ENCODE data around the gene MYL10. TPM values are rescaled to one million over a fixed set of nuclear protein-coding genes. Genes with fewer than 3 reads are reported as not detected.

The MYL10 gene
- total RNA-seq, 4 donors from 2014 or later = 6.3 TPM; not detected in 3

DNA sequence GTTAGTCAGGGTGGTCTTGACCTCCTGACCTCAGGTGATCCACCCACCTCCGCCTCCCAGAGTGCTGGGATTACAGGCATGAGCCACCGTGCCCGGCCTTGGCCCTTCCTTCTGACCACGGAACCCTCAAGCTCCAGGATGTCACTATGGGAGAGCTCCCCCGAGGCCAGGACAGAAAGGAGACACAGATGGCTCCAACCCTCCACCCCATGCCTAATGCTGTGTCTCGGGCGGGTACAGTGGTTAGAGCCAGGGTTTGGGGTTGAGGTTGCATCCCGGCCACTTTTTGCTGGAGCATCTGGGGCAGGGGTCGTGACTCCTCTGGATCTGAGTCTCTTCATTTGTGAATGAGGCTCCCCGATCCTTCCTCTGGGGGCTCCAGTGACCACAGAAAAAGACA, 8.1 kb downstream of the MYL10 start:
- no peak overlapping the region for H3K27ac ChIP-seq
- no peak for ATAC-seq
- no peaks in the 10 kb centered on the region for H3K4me1 ChIP-seq
- in situ Hi-C loops (cut with MboI; ENCODE audit: low sequenced_read_pairs in 4 of 4) (no loop called here), intact Hi-C loops (cut with DNase I; ENCODE audit: low total_unique reads) (no loop called here)
- no peaks in the 10 kb centered on the region for H3K36me3 ChIP-seq
- no peaks in the 10 kb centered on the region for H3K27me3 ChIP-seq
- no peak overlapping the region for H3K4me3 ChIP-seq
- H3K9me3 ChIP-seq = no peaks in the 10 kb centered on the region
- no peak for DNase-seq
- TF ChIP-seq POLR2A (IDR thresholded peaks at IDR 0.05) = no peak
- TF ChIP-seq, protein P1, sequence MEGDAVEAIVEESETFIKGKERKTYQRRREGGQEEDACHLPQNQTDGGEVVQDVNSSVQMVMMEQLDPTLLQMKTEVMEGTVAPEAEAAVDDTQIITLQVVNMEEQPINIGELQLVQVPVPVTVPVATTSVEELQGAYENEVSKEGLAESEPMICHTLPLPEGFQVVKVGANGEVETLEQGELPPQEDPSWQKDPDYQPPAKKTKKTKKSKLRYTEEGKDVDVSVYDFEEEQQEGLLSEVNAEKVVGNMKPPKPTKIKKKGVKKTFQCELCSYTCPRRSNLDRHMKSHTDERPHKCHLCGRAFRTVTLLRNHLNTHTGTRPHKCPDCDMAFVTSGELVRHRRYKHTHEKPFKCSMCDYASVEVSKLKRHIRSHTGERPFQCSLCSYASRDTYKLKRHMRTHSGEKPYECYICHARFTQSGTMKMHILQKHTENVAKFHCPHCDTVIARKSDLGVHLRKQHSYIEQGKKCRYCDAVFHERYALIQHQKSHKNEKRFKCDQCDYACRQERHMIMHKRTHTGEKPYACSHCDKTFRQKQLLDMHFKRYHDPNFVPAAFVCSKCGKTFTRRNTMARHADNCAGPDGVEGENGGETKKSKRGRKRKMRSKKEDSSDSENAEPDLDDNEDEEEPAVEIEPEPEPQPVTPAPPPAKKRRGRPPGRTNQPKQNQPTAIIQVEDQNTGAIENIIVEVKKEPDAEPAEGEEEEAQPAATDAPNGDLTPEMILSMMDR (IDR thresholded peaks at IDR 0.05 in 4 of 5, conservative IDR thresholded peaks at IDR 0.05 in 1 of 5) = no peak

- Histone ChIP-seq H3K4me3 (no peak overlapping the region), H3K9me3 (no peaks in the 10 kb centered on the region), H3K27ac (no peak overlapping the region), H3K36me3 (no peaks in the 10 kb centered on the region), H3K4me1 (no peaks in the 10 kb centered on the region), H3K27me3 (no peaks in the 10 kb centered on the region)
- no peak for DNase-seq
- ATAC-seq = no peak
- intact Hi-C loops (cut with DNase I; ENCODE audit: low total_unique reads) = no loop called here
- TF ChIP-seq POLR2A (IDR thresholded peaks at IDR 0.05) = no peak
- TF ChIP-seq, protein P1 (IDR thresholded peaks at IDR 0.05 in 4 of 5, conservative IDR thresholded peaks at IDR 0.05 in 1 of 5) = no peak
- in situ Hi-C loops (cut with MboI; ENCODE audit: low sequenced_read_pairs in 4 of 4) = no loop called here
Observed at GRCh38 chr7:101620395-101620794, 8.7 kb downstream of the MYL10 start.

DNA sequence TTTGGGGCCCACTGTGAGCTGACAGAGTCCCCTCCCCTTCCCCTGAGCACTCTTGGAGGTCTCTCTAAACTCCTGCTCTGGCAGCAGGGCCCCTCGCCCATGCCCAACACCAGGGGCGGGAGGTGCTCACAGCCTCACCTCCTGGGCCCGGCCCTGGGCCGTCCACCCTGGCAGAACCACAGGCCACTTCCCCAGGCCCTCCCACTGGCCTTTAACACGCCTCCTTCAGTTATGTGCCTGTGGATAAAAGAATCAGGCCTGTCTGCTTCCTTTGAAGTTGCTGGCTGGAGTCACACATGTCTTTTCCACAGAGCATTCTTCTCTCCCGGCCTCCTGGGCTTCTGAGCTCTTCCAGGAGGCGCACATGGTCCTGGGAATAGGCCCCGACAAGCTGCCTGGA, 10.2 kb downstream of the MYL10 start:
- DNase-seq (no peak), ATAC-seq (no peak)
- intact Hi-C loops (cut with DNase I; ENCODE audit: low total_unique reads) (no loop called here), in situ Hi-C loops (cut with MboI; ENCODE audit: low sequenced_read_pairs in 4 of 4) (no loop called here)
- H3K9me3 ChIP-seq = no peaks in the 10 kb centered on the region
- TF ChIP-seq POLR2A (IDR thresholded peaks at IDR 0.05) = no peak
- TF ChIP-seq, protein P1 (IDR thresholded peaks at IDR 0.05 in 4 of 5, conservative IDR thresholded peaks at IDR 0.05 in 1 of 5) = no peak
- no peaks in the 10 kb centered on the region for H3K4me1 ChIP-seq
- H3K27ac ChIP-seq = no peak overlapping the region
- H3K36me3 ChIP-seq = no peaks in the 10 kb centered on the region
- no peak overlapping the region for H3K4me3 ChIP-seq
- H3K27me3 ChIP-seq = no peaks in the 10 kb centered on the region

- intact Hi-C loops (cut with DNase I; ENCODE audit: low total_unique reads) (no loop called here), in situ Hi-C loops (cut with MboI; ENCODE audit: low sequenced_read_pairs in 4 of 4) (no loop called here)
- no peaks in the 10 kb centered on the region for H3K4me1 ChIP-seq
- TF ChIP-seq, protein P1 (IDR thresholded peaks at IDR 0.05 in 4 of 5, conservative IDR thresholded peaks at IDR 0.05 in 1 of 5) = no peak
- no peak for TF ChIP-seq POLR2A (IDR thresholded peaks at IDR 0.05)
- no peaks in the 10 kb centered on the region for H3K9me3 ChIP-seq
- H3K27me3 ChIP-seq = no peaks in the 10 kb centered on the region
- no peak overlapping the region for H3K4me3 ChIP-seq
- H3K27ac ChIP-seq = no peak overlapping the region
- no peaks in the 10 kb centered on the region for H3K36me3 ChIP-seq
- ATAC-seq (no peak), DNase-seq (no peak)
Observed at GRCh38 chr7:101618207-101618839, 10.8 kb downstream of the MYL10 start.
